B cell (primary cell): ENCODE measurements around the gene MLLT3.

Experiments
- CTCF ChIP-seq: fragments of 200-600 bp; IDR thresholded peaks from one replicate; pipeline ENCODE4 v1.8.0; 2022; ENCODE audit warnings: antibody characterized with exemption, mild to moderate bottlenecking
- EZH2 ChIP-seq: IDR thresholded peaks from 2 replicates; pipeline ENCODE4 v1.6.1; 2012; ENCODE audit warnings: borderline replicate concordance, low read depth, mild to moderate bottlenecking, moderate library complexity, low read length; ENCODE audit not compliant: insufficient read depth, poor library complexity, severe bottlenecking

- TF ChIP-seq CTCF (no peak), EZH2 (no peak)
These were observed 85.0 kb downstream of the MLLT3 start for GRCh38 chr9:20537294-20537693.
